Measurements from ENCODE around the gene MS4A14. TPM values are rescaled to one million over a fixed set of nuclear protein-coding genes. Genes with fewer than 3 reads are reported as not detected.

MS4A14 gene
- polyA plus RNA-seq, 6 donors from 2014 or later, result 0.43 to 1.8 (median 0.64) TPM; not detected in 1

- peaks cover 0 to 2% (median 0%) of the 10 kb centered on the region in 7 donors for H3K9me3 Mint-ChIP-seq
- peak within 1 kb of the TSS; percentile 93 to 100 (median 96) for H3K4me3 Mint-ChIP-seq
- H3K4me1 Mint-ChIP-seq, result peaks cover 56 to 58% (median 57%) of the 10 kb centered on the region in 3 donors
- DNase-seq (peak; percentile 95), ATAC-seq (ENCODE audit: low read depth in 2 of 2) (peak; percentile 84 to 85)
- H3K27ac Mint-ChIP-seq, result peak within 1 kb of the TSS; percentile 94 to 99 (median 98)
- H3K27me3 Mint-ChIP-seq, result no peaks in the 10 kb centered on the region
- peaks cover 28 to 33% of the 10 kb centered on the region in 2 donors for H3K36me3 Mint-ChIP-seq
These were observed 59.3 kb downstream of the MS4A14 start, which contains the start of gene MS4A1 for GRCh38 chr11:60455531-60456042. Gene MS4A1 (plus strand): TSS chr11:60455847. CDS start chr11:60462375, 6,528 bp downstream.

- Mint-ChIP-seq H3K9me3 (peaks cover 0 to 2% (median 0%) of the 10 kb centered on the region in 7 donors), H3K36me3 (peaks cover 38 to 46% of the 10 kb centered on the region in 2 donors), H3K4me1 (peaks cover 71 to 73% (median 73%) of the 10 kb centered on the region in 3 donors), H3K4me3 (peak overlapping the region; percentile 93 to 100 (median 96)), H3K27me3 (no peaks in the 10 kb centered on the region), H3K27ac (peak overlapping the region; percentile 81 to 99 (median 98))
- DNase-seq (peak; percentile 74), ATAC-seq (ENCODE audit: low read depth in 2 of 2) (peak; percentile 30 to 33)
These were observed 61.3 kb downstream of the MS4A14 start for GRCh38 chr11:60457576-60457975.

GRCh38 chr11:60459345-60459744 is 63.1 kb downstream of the MS4A14 start:
- Mint-ChIP-seq H3K9me3 (peaks cover 0 to under 1% (median 0%) of the 10 kb centered on the region in 7 donors), H3K27me3 (no peaks in the 10 kb centered on the region), H3K4me1 (peaks cover 74 to 80% (median 79%) of the 10 kb centered on the region in 3 donors), H3K36me3 (peaks cover 54% of the 10 kb centered on the region in 2 donors), H3K27ac (peak overlapping the region; percentile 87 to 99 (median 94)), H3K4me3 (peak overlapping the region; percentile 84 to 99 (median 94))
- peak; percentile 41 for DNase-seq
- peak in 1 of 2 donors; percentile 14 for ATAC-seq (ENCODE audit: low read depth in 2 of 2)

Other genes with a start within 250 kb of the MS4A14 start
- gene MS4A6A, start 213.4 kb upstream of the MS4A14 start, polyA plus RNA-seq (ENCODE audit: low read depth in 6 of 6), result 10 to 100 TPM in 2 of 6 donors, 1 to 10 TPM in 4; 1.5 to 11.3 (median 3.3) TPM
- gene MS4A4E, start 153.3 kb upstream of the MS4A14 start, polyA plus RNA-seq (ENCODE audit: low read depth in 6 of 6), result not detected
- under 1 TPM in 2 of 6 donors, not detected in 4; 0.16 to 0.34 TPM for gene MS4A4A, start 115.8 kb upstream of the MS4A14 start, polyA plus RNA-seq (ENCODE audit: low read depth in 6 of 6)
- not detected for gene MS4A6E, start 69.2 kb upstream of the MS4A14 start, polyA plus RNA-seq (ENCODE audit: low read depth in 6 of 6)
- 10 to 100 TPM; 24.5 to 47.8 (median 30.0) TPM for gene MS4A7, start 17.9 kb upstream of the MS4A14 start, polyA plus RNA-seq (ENCODE audit: low read depth in 6 of 6)
- not detected for gene MS4A5, start 33.1 kb downstream of the MS4A14 start, polyA plus RNA-seq (ENCODE audit: low read depth in 6 of 6)
- gene MS4A1, start 59.4 kb downstream of the MS4A14 start, polyA plus RNA-seq (ENCODE audit: low read depth in 6 of 6), result 1,000 to 10,000 TPM in 1 of 6 donors, 100 to 1,000 TPM in 5; 910 to 1,188 (median 959) TPM
- gene MS4A12, start 96.3 kb downstream of the MS4A14 start, polyA plus RNA-seq (ENCODE audit: low read depth in 6 of 6), result not detected
- not detected for gene MS4A13, start 118.9 kb downstream of the MS4A14 start, polyA plus RNA-seq (ENCODE audit: low read depth in 6 of 6)